ENCODE data around the gene NME7.

DNA sequence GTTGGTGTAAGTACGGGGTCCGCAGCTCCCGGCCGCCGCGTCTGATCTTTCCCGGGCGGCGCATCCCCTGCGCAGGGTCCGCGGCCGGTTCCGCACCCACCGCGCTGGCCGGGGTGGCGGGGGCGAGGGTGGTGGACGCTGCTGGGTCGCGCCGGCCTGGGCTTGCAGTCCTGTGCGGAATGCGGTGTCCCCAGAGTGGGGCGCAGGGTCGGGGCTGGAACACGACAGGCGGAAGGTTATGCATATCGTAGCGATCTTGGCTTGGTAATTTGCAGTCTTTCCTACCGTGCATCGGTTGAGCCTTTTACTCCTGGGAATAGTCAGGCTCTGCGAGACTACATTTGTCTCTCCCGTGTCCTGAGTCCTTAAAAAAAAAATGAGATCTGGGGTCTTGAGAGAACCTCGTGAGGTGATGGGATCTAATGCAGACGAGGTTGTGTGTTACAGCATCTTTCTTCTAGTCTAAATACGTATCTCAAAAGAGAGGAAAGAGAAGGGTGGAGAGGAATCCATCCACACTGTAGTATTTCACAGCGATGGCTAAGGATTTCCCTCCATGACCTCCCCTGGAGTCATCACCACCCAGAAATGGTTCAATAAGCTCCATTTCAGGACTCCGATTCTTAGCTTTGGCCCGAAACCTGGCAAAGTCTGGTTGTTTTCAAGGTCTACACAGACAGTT lies 260.5 kb downstream of the NME7 start:
- no peak for TF ChIP-seq POLR2A (IDR thresholded peaks at IDR 0.05)
- TF ChIP-seq, protein P1, sequence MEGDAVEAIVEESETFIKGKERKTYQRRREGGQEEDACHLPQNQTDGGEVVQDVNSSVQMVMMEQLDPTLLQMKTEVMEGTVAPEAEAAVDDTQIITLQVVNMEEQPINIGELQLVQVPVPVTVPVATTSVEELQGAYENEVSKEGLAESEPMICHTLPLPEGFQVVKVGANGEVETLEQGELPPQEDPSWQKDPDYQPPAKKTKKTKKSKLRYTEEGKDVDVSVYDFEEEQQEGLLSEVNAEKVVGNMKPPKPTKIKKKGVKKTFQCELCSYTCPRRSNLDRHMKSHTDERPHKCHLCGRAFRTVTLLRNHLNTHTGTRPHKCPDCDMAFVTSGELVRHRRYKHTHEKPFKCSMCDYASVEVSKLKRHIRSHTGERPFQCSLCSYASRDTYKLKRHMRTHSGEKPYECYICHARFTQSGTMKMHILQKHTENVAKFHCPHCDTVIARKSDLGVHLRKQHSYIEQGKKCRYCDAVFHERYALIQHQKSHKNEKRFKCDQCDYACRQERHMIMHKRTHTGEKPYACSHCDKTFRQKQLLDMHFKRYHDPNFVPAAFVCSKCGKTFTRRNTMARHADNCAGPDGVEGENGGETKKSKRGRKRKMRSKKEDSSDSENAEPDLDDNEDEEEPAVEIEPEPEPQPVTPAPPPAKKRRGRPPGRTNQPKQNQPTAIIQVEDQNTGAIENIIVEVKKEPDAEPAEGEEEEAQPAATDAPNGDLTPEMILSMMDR (IDR thresholded peaks at IDR 0.05) = no peak
